Choroid plexus epithelial cell (primary cell): ENCODE measurements around the gene GDI1.
A peak's percentile ranks its signal among the peaks of the same experiment; 100 is the strongest.
"Not testable (repeated sequence)": the region's sequence is repeated elsewhere in the genome, so short reads cannot be mapped to it uniquely, and the experiment has no call there.

Source experiments
- DNase-seq: peaks from one replicate; pipeline ENCODE4 v3.0.0-alpha.2; 2010; ENCODE audit warnings: low read depth
- H3K4me3 ChIP-seq: 2 replicates; pipeline ENCODE4 v1.5.1; 2011; ENCODE audit warnings: low read depth, mild to moderate bottlenecking, control low read depth, low read length, moderate library complexity
- TF ChIP-seq, protein P1 (sequence below): conservative IDR thresholded peaks from 2 replicates; pipeline ENCODE4 v1.5.1; 2011; ENCODE audit warnings: low read depth, mild to moderate bottlenecking, control low read depth, inconsistent platforms, low read length, moderate library complexity

Gene GDI1

DNA sequence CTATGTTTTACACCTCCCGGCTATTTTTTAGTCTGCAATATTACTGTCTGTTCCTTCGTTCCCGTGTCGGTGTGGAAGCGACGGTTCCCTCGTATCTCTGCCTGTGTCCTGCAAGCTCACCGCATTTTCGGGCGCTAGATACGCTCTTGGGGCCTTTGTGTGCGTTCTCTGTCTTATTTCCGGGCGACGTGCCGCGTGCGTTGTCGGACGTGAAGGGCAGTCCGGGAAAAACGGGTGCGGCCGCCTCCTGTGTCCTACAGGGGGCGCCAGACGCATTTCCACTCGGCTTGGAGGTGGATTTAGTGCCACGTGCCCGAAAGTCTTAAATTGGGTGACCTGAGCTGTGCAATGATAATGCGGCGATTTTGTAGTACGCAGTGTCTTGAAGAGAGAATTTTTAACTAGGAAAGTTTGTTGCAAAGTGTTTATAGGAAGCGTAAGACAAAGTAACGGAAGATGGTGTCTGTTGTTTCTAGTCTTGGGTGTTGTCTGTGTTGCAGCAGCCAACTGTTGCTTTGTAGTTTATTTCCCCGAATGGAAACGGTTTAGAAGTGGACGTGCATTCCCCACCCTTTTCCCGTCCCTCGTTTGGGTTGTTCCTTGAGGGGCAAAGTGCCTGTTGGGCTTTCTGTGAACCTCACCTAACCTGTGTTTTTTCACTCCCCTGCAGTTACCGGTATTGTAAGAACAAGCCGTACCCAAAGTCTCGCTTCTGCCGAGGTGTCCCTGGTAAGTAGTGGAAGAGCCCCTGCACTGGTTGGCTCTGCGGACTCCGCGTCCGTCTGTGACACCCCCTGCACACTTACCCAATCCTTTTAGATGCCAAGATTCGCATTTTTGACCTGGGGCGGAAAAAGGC lies 38.1 kb upstream of the GDI1 start:
- DNase-seq, result peak; percentile 87
- peak overlapping the region; percentile 79 for H3K4me3 ChIP-seq
- TF ChIP-seq, protein P1, sequence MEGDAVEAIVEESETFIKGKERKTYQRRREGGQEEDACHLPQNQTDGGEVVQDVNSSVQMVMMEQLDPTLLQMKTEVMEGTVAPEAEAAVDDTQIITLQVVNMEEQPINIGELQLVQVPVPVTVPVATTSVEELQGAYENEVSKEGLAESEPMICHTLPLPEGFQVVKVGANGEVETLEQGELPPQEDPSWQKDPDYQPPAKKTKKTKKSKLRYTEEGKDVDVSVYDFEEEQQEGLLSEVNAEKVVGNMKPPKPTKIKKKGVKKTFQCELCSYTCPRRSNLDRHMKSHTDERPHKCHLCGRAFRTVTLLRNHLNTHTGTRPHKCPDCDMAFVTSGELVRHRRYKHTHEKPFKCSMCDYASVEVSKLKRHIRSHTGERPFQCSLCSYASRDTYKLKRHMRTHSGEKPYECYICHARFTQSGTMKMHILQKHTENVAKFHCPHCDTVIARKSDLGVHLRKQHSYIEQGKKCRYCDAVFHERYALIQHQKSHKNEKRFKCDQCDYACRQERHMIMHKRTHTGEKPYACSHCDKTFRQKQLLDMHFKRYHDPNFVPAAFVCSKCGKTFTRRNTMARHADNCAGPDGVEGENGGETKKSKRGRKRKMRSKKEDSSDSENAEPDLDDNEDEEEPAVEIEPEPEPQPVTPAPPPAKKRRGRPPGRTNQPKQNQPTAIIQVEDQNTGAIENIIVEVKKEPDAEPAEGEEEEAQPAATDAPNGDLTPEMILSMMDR, result peak; percentile 76

DNA sequence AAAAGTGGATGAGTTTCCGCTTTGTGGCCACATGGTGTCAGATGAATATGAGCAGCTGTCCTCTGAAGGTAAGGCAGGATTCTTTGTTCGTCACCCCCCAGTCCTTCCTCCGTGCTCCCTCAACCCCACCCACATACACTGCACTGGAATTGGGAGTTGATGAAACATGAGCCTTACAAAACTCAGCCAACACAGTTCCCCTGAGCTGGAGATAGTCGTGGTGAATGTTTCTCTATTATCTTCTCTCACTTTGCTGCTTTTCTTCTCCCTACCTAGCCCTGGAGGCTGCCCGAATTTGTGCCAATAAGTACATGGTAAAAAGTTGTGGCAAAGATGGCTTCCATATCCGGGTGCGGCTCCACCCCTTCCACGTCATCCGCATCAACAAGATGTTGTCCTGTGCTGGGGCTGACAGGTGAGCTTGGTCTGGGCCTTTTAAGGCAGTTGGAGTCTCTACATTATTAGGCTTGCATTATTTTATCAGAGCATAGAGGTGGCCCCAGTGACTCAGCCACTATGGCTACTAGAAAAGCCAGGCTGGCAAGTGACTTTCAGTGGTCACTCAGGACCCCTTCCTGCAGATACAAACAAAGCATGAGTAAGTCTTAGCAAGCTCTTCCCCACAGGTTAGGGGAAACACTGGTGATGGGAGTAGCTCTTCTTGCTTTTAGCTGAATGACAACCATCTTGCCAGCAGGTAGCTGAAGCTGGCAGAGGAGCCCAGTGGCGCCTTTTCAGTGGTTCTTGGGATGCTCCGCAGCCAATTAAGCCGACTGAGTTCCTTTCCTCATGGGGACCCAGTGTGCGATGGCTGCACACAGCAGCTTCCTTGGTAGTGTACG lies 37.2 kb upstream of the GDI1 start:
- TF ChIP-seq, protein P1, result no peak
- H3K4me3 ChIP-seq, result peak overlapping the region; percentile 79
- no peak for DNase-seq

DNA sequence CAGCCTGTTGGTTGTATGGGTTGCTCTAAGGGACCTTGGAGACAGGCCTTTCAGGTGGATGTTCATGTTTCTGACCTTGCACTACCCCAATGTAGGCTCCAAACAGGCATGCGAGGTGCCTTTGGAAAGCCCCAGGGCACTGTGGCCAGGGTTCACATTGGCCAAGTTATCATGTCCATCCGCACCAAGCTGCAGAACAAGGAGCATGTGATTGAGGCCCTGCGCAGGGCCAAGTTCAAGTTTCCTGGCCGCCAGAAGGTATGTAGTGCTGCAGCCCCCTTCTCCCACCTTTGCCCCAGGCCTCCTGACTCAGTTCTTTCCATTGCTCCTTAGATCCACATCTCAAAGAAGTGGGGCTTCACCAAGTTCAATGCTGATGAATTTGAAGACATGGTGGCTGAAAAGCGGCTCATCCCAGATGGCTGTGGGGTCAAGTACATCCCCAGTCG lies 36.6 kb upstream of the GDI1 start:
- not testable (repeated sequence) for DNase-seq, H3K4me3 ChIP-seq

DNA sequence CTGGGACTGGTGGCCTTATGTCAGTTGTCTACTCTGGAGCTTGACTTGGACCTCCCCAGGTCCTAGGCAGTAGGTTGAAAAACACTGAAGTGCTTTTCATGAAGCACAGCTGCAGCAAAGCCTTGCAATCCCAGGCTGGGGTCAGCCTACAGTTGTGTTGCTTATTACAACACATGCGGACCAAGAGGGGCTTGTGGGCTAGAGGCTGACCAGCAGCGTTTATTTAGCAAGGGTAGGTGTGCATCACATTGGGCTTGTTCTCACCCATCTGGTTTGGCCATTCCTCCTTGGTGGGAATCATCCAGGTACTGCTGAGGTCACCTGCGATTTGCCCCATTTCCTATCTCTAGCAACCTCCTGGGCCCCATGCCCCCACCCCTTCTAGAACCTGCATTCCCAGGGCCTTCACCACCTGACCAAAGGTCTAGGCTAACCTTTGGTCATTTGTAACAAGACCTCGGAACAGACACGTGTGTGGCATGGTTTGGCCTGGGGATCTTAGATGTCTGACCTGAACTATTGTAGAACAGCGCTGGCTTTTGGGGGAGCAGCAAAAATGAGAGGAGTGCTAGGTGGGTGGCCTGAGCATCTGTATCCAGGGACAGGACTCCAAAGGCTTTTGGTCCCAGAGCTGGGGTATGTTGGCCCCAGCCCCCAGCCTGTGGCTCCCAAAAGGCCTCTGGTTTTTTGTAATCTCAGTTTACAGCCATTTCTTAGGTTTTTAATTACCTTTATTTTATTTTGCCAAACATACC lies 35.7 kb upstream of the GDI1 start:
- peak; percentile 31 for DNase-seq
- TF ChIP-seq, protein P1, result no peak
- no peak overlapping the region for H3K4me3 ChIP-seq

DNA sequence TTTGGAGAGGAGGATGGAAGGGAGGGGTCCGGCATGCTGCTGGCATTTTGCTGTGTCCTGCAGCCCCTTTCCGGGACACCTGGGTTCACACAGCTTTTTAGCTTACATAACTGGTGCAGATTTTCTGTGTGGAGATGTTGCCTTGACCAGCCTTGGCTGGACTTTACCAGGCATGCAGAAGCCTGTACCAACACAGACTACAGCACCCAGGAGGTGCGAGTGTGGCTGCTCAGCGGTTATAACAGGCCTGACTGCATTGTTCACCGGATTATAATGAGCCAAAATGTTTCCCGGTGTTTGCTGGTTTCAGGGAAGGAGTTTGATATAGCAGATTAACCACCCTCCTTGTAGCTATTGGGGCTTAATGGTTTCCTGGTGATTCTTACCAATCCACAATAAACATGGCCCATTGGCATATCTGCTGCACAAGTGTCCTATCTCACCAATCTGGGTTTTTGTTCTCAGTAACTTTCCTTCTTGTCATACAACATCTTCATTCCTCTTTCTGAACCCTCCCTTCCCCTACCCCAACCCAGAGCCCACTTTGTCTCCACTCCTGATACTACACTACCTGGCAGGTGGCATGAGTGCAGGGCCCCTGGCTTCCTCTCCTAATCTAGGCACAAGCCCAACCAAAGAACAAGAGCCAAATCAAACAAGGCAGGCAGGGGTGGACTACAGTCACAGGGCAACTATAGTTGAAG lies 34.9 kb upstream of the GDI1 start:
- H3K4me3 ChIP-seq, result no peak overlapping the region
- TF ChIP-seq, protein P1, result no peak
- DNase-seq, result no peak

DNA sequence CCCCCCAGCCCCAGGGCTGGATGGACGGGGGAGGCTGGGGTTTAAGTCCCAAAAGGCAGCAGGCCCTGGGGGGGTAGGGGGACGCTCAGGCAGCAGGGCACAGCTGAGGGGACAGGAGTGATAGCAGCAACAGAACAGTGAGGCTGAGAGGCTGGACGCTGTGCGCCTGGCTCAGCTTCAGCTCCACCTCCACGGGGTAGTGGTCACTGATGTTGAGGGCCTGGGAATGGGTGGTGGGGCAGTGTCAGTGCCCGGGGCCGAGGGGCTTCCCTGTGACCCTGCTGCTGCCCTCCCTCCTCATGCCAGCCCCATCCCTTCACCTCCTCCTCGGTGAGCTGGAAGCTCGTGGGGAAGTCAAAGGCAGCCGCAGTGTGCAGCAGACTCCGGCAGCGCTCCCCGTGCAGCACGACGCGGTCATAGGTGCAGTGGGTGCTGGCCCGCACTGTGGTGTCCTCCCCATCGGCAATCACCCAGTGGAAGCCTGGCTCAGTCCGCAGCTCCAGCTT lies 34.3 kb upstream of the GDI1 start:
- TF ChIP-seq, protein P1, result no peak
- H3K4me3 ChIP-seq, result no peak overlapping the region
- no peak for DNase-seq
